ENCODE data around the gene NUDCD3.

NUDCD3 gene

DNA sequence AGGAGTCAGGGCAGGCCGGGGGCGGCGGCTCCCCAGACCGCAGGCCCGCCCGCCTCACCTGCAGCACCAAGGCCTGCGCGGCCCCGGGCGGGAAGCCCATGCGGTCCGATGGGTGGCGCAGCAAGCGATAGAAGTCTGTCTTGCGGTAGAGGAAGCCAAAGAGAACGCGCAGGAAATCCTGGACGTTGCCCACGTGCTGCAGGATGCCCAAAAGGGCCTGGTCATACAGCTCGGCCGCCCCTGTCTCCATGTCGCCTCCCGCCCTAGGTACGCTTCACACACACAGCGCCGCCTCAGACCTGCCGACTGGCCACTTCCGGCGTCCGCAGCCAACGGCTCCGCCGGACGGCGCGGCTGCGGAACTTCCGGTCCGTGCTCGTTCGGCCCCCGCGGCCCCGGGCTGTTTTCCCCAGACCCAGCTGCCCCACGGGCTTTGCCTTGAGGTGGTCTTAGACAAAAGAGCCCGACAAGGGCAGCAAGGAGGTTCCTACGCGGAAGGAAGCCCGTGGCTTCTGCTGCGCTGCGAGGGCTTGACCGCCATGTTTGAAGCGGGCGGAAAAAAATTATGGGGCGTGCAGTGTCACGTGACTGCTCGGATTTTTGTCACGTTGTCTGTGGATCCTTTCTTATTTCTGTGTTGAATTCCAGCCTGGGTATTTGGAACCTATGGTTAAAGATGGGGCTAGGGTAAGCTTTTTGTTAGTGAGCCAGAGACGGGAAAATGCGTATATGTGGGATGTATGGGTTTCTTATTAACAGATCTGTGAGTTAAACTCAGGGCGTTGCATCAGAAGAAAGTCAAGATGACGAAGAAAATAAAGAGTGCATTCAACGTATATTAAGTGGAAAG is at the start of gene NUDCD3:
NUDCD3 (minus strand) TSS at position 308 of the 850 bp plus-strand sequence; CDS start at position 250, 58 bp downstream.
- DNase-seq: peak; percentile 76 to 90

DNA sequence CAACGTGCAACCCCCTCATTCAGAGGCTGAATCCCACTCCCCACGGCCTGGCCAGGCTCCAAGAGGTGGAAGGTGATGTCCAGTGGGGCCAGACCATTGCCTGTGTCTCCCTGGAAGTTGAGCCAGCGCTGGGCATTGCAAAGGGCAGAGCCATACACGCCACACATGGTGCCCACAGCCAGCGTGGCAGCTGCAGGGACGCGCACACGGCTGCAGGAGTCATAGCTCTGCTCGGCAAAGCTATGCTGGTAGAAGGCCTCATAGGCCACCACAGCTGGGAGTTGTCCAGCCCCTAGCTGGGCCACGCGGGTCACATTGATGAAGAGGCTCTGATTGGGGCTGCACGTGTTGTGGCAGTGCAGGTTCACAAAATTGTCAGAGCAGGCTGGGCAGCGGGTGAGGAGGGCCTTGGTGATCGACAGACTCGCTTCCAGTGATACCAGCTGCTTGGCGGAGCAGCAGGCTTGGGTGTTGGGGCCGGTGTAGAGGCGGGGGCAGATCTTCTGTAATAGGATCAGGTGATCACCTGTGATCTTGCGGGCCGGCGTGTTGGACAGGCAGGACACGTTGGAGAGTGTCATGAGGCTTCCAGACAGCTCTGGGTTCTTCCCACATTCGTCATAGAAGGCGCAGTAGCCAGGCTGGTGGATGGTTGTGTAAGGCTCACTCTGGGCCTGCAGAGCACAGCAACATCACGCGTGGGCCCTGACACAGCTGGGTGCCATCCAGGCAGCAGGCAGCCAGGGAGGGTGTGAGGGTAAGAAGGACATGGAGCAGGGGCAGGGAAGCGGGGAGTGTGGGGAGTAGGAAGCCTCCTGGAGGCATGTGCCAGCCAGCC is 49.4 kb upstream of the NUDCD3 start:
- DNase-seq: no peak

DNA sequence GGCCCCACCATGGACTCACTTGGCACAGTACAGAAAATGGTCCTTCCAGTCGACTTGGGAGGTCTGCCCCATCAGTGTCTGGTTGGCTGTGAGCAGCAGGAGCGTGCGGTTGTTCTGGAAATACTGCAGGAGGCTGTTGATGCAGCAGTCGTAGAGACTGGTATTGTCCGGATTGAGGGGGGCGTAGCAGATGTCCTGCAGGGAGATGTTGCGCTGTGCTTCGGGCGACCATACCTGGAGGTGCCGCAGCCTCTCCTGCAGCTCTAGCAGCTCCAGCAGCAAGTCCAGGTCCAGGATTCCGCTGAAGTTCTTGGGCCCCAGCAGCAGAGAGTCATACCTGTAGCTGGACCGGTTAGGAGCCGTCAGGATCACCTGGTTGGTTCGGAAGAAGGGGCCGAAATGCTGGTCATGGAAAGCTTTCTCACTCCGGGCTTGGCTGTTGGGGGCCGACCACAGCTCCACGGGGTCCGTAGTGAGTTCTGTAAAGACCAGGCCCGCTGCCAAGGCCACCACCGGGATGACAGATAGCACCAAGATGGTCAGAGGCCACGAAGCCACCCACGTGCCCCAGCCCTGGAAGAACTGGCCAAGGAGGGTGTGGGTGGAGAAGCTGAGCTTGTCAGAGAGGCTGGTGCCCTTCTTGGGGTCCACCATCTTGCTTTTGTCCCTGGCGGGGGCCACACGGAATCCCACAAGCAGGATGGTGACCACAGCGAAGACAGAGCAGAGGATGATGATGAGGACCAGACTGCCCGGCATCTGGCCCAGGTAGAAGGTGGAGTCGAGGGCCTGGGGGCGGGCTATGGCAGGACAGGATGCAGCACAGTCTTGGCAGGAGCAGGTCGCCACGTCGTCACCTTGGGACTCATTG is 48.6 kb upstream of the NUDCD3 start:
- no peak for DNase-seq

DNA sequence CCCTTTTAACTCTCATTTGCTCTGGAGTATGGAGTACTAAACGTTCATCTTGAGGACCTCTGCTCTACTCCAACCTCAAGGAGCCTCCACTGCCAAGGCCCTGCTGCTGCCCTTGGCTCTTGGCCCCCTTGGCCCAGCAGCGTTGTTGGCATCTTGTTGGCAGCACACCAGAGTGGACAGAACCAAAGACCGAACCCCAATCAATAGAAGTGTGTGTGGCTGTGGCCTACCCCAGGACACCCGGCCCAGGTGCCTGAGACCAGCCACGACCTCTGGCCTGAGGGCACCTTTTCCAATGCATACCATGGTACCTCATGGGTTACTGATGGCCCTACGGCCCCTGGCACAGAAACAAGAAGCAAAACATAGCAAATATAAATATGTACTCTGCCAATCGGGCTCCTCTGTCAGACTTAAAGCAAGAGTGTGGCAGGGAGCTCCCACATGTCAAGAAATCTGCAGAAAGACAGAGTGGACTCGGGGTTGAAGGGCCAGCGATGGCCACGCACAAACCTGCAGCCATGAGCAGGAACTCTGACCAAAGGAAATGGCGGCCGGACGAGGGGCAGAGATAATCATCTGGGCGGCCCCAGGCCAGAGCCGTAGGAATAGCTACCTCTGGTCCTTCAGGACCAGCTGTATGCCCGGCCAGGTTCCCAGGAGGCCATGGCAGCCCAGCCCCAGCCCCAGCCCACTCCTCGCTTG is 47.8 kb upstream of the NUDCD3 start:
- no peak for DNase-seq

DNA sequence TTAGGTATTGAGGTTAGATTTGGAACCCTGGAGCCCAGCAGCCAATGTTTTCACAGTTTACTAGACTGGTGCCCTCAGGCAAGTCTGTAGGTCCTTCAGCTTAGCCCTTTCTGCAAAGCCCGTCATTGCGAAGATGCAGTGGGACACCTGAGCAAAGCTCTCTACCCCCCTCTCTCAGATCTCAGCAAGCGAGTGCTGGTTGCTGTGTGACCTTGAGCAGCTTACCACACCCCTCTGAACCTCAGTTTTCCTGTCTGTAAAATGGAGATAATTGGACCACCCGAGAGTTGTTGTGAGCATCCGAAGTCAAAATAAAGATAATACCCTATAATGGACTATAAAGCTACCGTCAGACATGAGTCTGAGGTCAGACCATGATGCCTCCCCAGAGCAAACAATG is 47.0 kb upstream of the NUDCD3 start:
- no peak for DNase-seq

DNA sequence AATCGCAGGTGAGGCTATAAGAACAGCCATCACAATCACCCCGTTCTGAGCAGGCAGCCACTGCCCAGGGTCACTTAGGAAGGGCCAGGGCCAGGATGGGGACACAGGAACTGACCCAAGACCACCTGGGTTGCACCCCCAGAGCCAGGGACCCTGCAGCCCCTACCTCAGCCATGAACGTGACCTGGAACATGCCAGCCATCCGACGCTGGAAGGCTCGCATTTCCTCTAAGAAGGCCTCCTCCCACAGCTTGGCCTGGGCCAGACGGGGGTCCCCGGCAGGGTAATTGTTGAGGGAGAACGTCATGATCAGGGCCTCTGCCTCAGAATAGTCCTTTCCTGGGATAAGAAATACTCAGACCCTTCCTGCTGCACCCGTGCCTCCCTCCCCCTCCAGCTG is 45.6 kb upstream of the NUDCD3 start:
- DNase-seq: no peak

DNA sequence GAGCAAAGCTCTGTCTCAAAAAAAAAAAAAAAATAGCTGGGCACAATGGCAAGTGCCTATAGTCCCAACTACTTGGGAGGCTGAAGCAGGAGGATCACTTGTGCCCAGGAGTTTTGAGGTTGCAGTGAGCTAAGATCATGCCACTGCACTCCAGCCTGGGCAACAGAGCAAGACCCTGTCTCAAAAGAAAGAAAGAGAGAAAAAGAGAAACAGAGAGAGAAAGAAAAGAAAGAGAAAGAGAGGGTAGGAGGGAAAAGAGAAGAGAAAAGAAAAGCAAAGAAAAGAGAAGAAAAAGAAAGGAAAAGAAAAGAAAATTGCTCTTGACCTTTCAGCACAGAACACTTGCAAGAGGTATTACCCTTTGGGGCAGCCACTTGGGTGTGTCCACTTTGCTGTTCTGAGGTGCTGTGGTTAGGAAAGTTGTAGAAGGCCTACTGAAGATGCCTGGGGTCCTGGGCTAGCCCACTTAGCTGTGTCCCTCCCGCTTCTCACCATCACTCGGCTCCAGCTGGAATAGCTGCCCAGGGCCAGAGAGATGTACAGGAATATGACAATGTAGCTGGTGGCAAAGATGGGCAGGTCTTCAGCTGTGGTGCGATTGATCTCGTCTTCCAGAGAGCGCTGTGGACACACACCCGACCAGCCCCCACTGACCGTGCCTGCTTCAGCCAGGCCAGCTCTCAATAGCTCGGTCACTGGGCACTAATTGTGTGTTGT is 45.0 kb upstream of the NUDCD3 start:
- DNase-seq: no peak

DNA sequence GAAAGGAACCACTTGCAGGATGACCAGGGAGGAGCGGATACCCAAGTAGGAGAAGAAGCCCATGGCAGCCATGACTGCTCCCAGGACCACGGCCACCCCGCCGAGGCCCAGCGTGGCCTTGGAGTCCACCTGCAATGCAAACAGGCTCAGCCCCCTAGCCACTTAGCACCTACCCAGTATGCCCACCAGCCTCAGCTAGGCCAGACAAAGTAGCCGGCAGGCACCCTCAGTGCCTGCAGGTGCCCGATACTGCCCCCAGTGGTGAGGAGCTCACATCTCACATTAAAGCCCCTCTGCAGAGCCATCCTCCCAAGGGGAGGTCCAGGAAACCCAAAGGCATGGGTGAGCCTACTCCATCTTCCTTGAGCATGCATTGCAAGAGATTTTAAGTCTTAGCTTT is 44.0 kb upstream of the NUDCD3 start:
- peak; percentile 29 to 38 for DNase-seq

DNA sequence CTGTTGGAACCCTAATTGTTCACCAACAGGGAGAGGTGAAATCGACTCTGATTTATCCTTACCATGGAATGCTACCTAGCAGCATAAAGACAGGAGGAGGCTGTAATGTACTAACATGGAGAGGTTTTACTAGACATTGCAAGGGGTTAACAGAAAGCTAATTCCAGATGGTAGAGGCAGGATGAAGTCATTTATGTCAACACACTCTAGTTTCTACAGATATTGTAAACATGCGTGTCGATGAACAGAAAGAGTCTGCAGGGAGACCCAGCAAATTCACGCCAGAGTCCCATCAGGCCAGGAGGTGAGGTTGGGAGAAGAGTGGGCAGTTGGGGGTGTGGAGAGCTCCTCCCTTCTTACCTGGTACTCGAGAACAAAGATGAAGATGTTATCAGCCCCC is 43.6 kb upstream of the NUDCD3 start:
- no peak for DNase-seq

DNA sequence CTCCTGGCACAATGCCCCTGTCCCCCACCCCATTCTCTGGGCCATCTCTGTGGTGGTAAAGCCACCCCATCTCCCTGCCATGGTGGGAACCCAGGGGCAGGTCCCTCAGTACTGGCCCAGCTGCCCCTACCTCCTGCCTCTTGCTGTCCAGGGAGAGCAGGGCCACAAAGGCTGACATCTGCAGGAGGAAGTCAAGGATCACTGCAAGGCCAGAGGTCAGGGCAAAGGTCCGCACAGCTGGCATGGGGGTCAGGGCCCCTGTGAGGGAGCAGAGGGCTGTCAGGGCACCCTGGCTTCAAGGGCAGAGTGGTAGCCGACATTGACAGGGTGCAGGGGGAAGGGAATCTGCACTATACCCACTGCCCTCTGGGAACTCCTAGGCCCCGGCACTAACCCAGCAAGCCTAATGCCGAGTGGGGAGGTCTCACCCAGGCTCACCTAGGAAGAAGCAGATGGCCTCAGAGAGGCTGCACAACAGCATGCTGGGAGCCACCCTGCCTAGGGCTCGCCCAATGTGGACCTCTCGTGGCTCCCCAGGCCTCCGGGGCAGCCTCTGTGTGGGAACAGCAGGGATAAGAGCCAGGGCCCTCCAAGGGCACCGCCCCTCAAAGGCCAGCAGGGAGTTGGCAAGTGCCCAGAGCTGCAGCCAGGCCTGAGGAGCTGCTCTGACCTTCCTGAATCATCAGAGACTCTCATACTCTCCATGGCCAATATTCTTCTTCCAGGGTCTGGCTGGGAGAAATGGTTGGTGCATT is 43.0 kb upstream of the NUDCD3 start:
- DNase-seq: no peak

DNA sequence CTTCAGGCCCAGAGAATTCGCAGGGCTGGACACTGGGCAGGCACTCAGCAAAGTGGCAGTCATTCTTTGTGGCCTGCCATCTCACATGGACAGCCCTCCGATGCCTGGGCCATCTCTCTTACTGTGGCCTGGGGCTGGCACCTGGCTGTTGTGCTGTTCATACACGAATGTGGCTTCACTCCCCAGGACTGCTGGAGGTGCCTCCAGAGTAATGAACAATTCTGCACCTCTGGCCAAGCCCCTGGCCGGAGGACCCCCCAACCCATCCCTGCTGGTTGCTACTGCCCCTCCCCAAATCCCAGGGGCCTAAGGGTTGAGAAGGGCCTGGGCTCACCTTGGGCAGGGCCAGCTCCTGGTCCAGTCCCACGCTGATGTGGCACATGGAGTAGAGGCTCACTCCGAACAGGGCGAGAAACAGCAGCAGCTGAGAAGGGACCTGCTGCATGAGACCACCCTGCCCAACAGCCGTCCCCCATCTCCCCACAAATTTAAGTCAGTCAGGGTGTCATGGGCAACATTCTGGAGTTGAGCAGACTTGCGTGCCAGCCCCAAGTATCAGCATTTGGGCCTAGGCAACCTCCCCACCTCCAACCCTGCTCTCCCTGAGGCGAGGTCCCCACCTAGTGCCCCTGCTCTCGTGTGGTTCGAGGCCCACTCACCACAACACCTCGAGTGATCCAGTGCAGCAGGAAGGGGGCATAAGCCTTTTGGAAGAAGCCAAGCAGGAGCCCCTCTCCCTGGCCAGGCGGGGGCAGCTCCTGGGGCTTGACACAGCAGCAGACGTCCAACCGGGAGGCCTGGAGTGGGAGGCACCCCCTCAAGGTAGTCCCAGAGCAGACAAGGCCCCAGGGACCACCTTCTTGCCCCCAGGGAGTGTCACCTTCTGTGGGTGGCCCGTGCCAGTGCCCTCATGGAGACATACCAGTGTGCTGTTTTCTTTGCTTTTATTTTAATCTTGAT is 41.2 kb upstream of the NUDCD3 start:
- no peak for DNase-seq

DNA sequence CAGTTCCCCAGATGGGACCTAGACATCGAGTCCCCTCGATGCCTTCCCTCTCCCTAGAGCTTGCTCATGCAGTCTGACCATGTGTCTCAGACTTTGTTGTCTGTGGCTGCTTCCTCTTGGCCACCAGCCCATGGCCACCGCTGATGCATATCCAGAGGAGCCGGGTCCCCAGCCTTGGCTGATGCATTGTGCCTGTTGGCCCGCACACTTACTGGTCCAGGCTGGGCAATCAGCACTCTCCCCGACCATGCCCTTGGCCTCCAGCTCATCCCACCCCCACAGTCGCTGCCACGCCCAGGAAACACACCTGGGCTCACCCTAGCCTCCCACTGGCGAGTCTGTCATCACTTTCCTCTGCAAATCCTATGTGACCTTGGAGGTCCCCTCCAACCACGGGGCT is 40.5 kb upstream of the NUDCD3 start:
- DNase-seq: no peak

DNA sequence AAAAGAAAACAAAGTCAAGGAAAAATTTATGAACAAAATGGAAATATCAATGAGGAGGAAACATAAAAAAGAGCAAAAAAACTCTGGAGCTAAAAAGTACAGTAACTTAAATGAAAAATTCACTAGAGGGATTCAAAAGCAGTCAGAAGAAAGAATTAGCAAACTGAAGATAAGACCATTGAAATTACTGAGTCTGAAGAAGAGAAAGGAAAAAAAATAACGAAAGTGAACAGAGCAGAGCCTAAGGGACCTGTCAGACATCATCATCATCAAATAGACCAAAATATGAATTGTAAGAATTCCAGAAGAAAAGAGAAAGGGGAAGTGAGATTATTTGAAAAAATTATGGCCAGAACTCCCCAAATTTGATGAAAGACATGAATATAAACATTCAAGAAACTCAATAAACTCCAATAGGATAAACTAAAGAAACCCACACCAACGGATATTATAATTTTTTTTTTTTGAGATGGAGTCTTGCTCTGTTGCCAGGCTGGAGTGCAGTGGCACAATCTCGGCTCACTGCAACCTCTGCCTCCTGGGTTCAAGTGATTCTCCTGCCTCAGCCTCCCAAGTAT is 34.4 kb upstream of the NUDCD3 start:
- DNase-seq: no peak

DNA sequence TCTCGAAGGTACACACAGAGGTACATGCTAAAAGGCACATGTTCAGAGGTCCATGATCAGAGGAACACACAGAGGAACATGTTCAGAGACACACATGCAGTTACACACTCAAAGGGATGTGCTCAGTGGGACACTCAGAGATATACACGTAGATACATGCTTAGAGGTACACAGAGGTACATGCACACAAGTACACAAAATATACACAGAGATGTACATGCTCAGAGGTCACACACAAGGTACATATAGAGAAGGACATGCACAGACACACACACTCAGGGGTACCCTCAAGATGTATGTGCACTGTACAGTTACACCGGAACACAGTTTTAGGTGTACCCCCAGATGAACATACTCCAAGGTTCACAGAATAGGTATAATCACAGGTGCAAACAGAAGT is 31.9 kb upstream of the NUDCD3 start:
- DNase-seq: no peak

DNA sequence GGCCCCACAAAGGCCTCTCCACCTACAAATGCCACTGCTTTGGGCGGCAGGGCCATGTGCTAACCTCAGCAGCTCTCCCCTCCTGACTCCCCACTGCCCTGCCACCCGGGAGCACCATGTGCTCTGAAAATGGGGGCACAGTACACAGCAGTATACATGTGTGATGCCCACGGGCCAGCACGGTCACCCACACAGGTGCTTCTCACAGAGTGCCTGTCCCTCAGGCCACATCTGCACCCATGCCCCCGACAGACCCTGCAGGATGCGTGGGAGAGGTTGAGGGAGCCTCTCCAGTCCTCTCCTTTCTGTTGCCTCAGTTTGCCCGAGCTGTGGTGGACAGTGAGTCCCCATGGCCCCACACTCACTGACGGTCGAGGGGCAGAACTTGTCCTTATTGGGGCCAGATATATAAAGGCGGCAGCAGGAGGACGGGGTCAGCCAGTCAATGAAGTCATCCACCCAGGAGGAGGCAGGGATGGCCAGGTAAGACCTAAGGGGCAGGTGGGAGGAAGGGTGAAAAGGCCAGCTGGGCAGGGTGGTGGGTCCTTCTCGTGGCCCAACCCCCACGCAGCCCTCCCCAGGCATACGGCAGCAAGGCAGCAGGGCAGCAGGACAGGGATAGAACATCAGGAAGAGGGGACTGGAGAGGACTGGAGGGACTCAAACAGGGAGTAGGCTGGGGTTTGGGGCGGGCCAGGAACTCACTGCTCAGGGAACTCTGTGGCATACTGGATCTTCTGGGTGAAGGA is 31.1 kb upstream of the NUDCD3 start:
- DNase-seq: no peak

DNA sequence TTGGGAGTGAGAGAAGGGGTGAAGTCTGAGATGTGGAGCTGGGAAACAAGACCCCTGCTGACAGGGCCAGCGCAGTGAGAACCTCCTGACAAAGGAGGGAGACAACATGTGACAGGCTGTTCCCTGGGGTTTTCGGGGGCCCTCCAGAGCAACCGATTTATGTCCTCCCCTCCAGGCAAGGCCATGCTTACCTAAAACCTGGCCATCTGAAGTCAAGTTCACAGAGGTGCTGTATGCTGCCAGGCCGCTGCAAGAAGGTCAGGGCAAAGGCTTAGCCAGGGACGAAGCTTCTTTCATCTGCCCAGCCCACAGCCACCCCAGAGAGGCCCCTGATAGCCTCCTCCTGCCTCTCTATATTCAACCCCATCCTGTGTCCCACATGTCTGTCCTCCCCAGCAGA is 30.1 kb upstream of the NUDCD3 start:
- no peak for DNase-seq

DNA sequence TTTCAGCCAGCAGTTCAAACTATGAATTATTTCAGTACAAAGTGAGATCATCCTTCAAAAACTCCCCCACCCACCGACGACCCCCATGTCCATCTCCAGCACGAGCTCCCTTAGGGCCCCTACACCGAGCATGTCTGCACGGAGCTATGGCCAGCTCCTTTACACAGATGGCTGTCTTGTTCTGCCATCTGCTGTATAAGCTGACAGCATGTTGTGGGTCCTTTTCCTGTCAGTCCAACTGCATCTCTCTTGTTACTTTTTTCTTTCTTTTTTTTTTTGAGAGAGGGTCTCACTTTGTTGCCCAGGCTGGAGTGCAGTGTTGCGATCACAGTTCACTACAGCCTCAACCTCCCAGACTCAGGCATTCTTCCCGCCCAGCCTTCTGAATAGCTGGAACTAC is 29.1 kb upstream of the NUDCD3 start:
- DNase-seq: no peak

DNA sequence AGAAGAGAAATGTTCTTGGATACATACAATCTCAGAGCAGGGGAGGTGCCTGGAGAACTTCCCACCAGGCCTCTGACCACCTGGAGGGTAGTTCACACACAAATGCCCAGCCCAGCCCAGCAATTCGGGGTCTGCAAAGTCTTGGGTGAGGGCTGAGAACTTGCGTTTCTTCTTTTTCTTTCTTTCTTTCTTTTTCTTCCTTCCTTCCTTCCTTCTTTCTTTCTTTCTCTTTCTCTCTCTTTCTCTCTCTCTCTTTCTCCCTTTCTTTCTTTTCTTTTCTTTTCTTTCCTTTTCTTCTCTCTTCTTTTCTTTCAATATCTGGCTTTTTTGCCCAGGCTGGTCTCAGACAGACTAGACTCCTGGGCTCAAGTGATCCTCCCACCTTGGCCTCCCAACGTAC is 28.3 kb upstream of the NUDCD3 start:
- DNase-seq: no peak

DNA sequence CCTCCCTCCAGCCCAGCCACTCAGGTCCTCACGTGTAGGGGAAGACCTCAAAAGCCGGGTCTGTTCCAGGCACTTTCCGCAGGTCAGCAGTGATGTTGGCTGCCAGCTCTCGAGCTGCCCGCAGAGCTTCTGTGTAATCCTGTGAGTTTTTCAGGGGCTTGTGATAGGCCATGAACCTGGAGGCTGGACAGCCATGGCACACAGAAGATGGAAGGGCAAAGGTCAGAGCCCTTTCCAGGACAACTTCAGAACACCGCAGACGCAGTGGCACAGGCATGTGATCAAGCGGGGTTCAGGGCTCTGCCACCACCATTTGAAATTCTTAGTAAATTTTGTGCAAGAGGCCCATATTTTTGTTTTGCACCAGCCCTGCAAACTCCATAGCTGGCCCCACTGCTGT is 26.7 kb upstream of the NUDCD3 start:
- no peak for DNase-seq

All from SW 1271 (cell line).